Natural killer cell treated with Interleukin-12 subunit alpha and Interleukin-12 subunit beta and Interleukin-15 and Interleukin-18, amount 100 ng/mL, for 72 hours (primary cell): ENCODE data around the gene FUT3. TPM values are rescaled to one million over a fixed set of nuclear protein-coding genes. Genes with fewer than 3 reads are reported as not detected.

Experiments
- ATAC-seq, 2 donors: fragments of 150-1000 bp; cut with Tn5 transposase in 1 of 2; sonication (Bioruptor Pico), chemical (Tn5 transposase) in 1 of 2; 2 replicates each; pipeline ENCODE4 v1.10.0; 2021
- DNase-seq: peaks from one replicate; pipeline ENCODE4 v3.0.0; 2022; ENCODE audit warnings: low spot score
- H3K27ac Mint-ChIP-seq, 2 donors: 1 replicate in 1 of 2; 2 replicates in 1 of 2; pipeline ENCODE4 v1.8.0; 2022; ENCODE audit warnings: mixed read lengths in 2 of 2, mild to moderate bottlenecking in 1 of 2, moderate library complexity in 1 of 2
- H3K27me3 Mint-ChIP-seq, 2 donors: 1 replicate in 1 of 2; 2 replicates in 1 of 2; pipeline ENCODE4 v1.8.0; 2022; ENCODE audit warnings: mixed read lengths in 2 of 2
- H3K36me3 Mint-ChIP-seq: one replicate; pipeline ENCODE4 v1.8.0; 2022; ENCODE audit warnings: mixed read lengths
- H3K4me1 Mint-ChIP-seq, 2 donors: 1 replicate in 1 of 2; 2 replicates in 1 of 2; pipeline ENCODE4 v1.8.0; 2022; ENCODE audit warnings: low read depth in 2 of 2, mixed read lengths in 2 of 2, mild to moderate bottlenecking in 1 of 2
- H3K4me3 Mint-ChIP-seq: one replicate; pipeline ENCODE4 v1.8.0; 2022; ENCODE audit warnings: mixed read lengths
- H3K9me3 Mint-ChIP-seq: 2 replicates; pipeline ENCODE4 v1.8.0; 2022; ENCODE audit warnings: mixed read lengths
- total RNA-seq, 2 donors: library from RNA; stranded (reverse); gene quantifications; one replicate each; pipeline ENCODE4 v1.2.3, GENCODE V29; 2022

Gene FUT3
- total RNA-seq, 2 donors from 2014 or later, result not detected

DNA sequence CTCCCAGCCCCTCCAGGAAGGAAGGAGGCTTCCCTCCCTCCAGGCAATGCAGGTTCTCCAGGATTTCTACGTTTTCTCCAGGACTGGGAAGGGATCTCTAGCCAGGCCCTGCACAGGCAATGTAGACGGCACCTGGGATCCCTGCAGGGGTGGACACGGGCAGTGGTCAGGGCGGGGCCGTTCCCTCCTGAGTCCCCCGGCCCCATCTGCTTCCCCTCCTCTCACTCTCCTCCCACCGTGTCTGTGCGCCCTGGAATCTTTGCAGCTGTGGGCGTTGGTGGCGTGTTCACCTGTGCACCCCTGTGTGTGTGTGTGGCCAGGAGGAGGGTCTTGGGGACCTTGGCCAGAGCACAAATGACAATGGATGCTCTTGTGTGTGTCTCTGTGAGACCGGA, 36.4 kb downstream of the FUT3 start:
- Mint-ChIP-seq H3K27me3 (peaks cover 15 to 30% of the 10 kb centered on the region in 2 donors), H3K4me1 (no peaks in the 10 kb centered on the region), H3K36me3 (no peaks in the 10 kb centered on the region), H3K4me3 (no peak overlapping the region), H3K27ac (no peak overlapping the region), H3K9me3 (no peaks in the 10 kb centered on the region)
- ATAC-seq, result peak in 1 of 2 donors; percentile 53
- no peak for DNase-seq

DNA sequence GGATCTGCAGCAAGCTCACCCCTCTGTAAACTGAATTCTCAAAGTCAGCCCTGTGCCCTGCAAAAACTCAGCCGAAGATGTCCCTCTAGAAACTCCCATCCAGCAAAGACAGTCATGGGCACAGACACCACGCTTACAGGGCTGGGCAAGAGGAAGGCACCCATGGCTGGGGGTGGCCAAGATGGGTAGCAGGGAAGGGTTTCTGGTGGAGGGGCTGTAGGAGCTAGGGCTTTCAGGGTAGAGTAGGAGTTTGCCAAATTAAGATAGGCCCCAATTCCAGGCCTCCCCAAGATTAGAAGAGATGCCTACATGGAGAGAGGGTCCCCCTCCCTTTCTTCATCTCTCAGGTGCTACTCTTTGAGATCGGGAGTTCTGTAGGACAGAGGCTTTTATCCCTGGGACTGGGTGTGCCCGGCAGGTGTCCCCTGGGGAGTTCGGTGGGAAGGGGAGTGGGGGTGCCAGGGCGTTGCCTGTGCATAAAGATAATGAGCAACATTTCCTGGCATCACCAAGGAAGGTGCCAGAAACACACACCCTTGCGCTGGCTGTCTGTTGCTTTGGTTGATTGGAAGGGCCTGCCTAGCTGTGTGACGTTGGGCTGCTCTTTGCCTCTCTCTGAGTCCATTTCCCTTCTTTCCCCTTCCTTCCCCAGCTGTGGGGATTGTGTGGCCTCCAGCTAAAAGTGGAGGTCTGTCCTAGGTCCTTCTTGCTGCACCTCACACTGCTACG, 37.0 kb downstream of the FUT3 start:
- ATAC-seq (no peak), DNase-seq (no peak)
- Mint-ChIP-seq H3K27me3 (peaks cover 15 to 26% of the 10 kb centered on the region in 2 donors), H3K9me3 (no peaks in the 10 kb centered on the region), H3K4me1 (no peaks in the 10 kb centered on the region), H3K4me3 (no peak overlapping the region), H3K27ac (no peak overlapping the region), H3K36me3 (no peaks in the 10 kb centered on the region)

DNA sequence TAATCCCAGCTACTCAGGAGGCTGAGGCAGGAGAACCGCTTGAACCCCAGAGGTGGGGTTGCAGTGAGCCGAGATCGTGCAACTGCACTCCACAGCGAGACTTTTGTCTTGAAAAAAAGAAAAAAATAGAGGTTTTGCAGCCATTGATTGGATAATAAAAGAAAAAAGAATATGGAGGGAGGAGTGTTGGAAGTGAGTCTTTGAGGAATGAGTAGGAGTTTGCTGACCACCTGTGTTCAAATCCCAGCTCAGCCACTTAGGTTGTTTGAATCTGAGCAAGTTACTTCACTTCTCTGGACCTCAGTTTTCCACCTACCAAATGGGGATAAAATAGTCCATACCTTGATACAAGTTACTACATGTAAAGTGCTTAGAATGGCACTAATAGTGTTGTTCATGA, 40.1 kb downstream of the FUT3 start:
- Mint-ChIP-seq H3K27me3 (peaks cover 2 to 5% of the 10 kb centered on the region in 2 donors), H3K27ac (no peak overlapping the region), H3K9me3 (no peaks in the 10 kb centered on the region), H3K36me3 (no peaks in the 10 kb centered on the region), H3K4me3 (no peak overlapping the region), H3K4me1 (no peaks in the 10 kb centered on the region)
- DNase-seq (no peak), ATAC-seq (no peak)

DNA sequence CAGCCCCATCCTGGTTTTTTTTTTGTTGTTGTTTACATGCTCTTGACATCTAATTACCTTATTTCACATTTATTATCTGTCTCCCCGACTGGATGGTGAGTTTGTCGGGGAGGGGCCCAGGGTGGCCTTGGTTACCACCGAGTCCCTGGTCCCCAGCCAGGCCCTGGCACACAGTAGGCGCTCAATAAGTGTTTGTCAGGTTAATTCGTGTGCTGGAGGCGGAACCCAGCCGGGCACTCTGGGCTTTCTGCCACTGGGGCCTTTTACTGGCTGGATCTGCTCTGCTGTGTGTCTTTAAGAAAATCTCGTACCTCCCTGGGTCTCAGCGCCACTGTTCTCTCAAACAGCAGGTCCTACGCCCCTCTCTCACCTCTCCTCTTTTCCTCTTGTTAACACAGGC, 41.8 kb downstream of the FUT3 start:
- no peak for ATAC-seq
- Mint-ChIP-seq H3K9me3 (no peaks in the 10 kb centered on the region), H3K27me3 (peaks cover 0 to 5% of the 10 kb centered on the region in 2 donors), H3K36me3 (no peaks in the 10 kb centered on the region), H3K4me3 (no peak overlapping the region), H3K4me1 (peaks cover 0 to under 1% of the 10 kb centered on the region in 2 donors), H3K27ac (no peak overlapping the region)
- DNase-seq, result no peak

DNA sequence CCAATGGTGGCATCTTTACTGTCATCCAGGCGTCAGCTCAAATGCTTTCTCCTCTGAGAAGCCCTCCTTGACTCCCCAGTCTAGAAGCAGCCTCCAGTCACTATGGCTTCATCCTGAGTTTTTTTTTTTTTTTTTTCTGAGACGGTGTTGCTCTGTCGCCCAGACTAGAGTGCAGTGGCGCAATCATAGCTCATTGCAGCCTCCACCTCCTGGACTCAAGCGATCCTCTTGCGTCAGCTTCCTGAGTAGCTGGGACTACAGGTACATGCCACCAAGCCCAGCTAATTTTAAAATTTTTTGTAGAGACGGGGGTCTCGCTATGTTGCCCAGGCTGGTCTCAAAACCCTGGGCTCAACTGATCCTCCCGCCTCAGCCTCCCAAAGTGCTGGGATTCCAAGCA, 42.2 kb downstream of the FUT3 start:
- Mint-ChIP-seq H3K9me3 (no peaks in the 10 kb centered on the region), H3K27me3 (peaks cover 0 to 5% of the 10 kb centered on the region in 2 donors), H3K4me1 (peaks cover 4 to 5% of the 10 kb centered on the region in 2 donors), H3K27ac (no peak overlapping the region), H3K4me3 (no peak overlapping the region), H3K36me3 (no peaks in the 10 kb centered on the region)
- DNase-seq (no peak), ATAC-seq (no peak)

GRCh38 chr19:5808120-5808816, 43.0 kb downstream of the FUT3 start:
- DNase-seq (no peak), ATAC-seq (no peak)
- Mint-ChIP-seq H3K36me3 (no peaks in the 10 kb centered on the region), H3K27ac (no peak overlapping the region), H3K4me1 (peaks cover 10% of the 10 kb centered on the region in 2 donors), H3K27me3 (peaks cover 0 to 5% of the 10 kb centered on the region in 2 donors), H3K9me3 (no peaks in the 10 kb centered on the region), H3K4me3 (no peak overlapping the region)

GRCh38 chr19:5806905-5807304, 44.3 kb downstream of the FUT3 start:
- DNase-seq (no peak), ATAC-seq (no peak)
- Mint-ChIP-seq H3K27me3 (peaks cover 10 to 11% of the 10 kb centered on the region in 2 donors), H3K27ac (no peak overlapping the region), H3K4me3 (no peak overlapping the region), H3K36me3 (no peaks in the 10 kb centered on the region), H3K9me3 (no peaks in the 10 kb centered on the region), H3K4me1 (peaks cover 11 to 15% of the 10 kb centered on the region in 2 donors)

- Mint-ChIP-seq H3K27me3 (peaks cover 13 to 14% of the 10 kb centered on the region in 2 donors), H3K4me1 (peaks cover 14 to 17% of the 10 kb centered on the region in 2 donors), H3K9me3 (no peaks in the 10 kb centered on the region), H3K27ac (no peak overlapping the region), H3K4me3 (no peak overlapping the region), H3K36me3 (no peaks in the 10 kb centered on the region)
- no peak for ATAC-seq
- no peak for DNase-seq
Observed at GRCh38 chr19:5806133-5806489, 45.1 kb downstream of the FUT3 start.

DNA sequence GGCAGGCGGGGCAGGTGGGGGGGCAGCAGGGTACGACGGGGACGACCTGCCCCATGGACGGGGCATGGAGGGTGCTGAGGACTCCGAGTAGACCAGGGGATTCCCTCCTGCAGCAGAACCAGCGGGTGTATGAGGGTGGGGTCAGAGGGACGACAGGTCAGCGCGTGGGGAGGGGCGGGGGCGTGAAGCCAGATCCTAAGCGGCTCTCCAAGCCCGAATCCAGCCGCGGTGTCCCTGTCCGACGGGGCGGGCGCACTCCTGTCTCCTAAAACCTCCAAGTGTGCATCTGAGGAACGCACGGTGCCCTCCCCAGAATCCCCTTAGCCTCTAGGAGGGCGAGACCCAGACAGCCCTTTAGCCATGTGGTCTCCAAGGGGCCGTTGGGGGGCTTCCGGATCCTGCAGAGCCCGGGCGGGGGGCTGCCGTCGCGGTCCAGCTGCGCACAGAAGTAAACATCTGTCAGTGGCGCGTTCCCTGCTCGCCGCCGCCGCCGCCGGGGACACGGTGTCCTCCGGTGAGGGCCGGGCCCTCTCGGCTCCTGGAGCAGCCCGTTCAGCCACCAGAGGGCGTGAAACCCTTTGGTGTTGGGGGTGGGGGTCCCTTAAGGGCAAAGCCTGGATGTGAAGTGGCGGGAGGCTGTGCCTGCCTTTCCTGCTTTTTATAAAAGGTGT, 45.7 kb downstream of the FUT3 start:
- no peak overlapping the region for H3K27ac Mint-ChIP-seq
- DNase-seq (no peak), ATAC-seq (no peak)
- peaks cover 14% of the 10 kb centered on the region in 2 donors for H3K27me3 Mint-ChIP-seq
- no peaks in the 10 kb centered on the region for H3K36me3 Mint-ChIP-seq
- H3K9me3 Mint-ChIP-seq, result no peaks in the 10 kb centered on the region
- H3K4me3 Mint-ChIP-seq, result no peak overlapping the region
- H3K4me1 Mint-ChIP-seq, result peaks cover 14 to 17% of the 10 kb centered on the region in 2 donors

GRCh38 chr19:5804516-5805461, 46.5 kb downstream of the FUT3 start, which contains the start of gene NRTN:
Gene NRTN, plus strand, starts transcription at chr19:5805067. Its CDS starts 19,099 bp downstream, at chr19:5824166.
- Mint-ChIP-seq H3K4me1 (peaks cover 14 to 17% of the 10 kb centered on the region in 2 donors), H3K36me3 (no peaks in the 10 kb centered on the region), H3K4me3 (peak within 1 kb of the TSS; percentile 53), H3K27ac (no peak within 1 kb of the TSS), H3K9me3 (no peaks in the 10 kb centered on the region), H3K27me3 (peaks cover 14 to 16% of the 10 kb centered on the region in 2 donors)
- DNase-seq (no peak), ATAC-seq (peak; percentile 18 to 62)

DNA sequence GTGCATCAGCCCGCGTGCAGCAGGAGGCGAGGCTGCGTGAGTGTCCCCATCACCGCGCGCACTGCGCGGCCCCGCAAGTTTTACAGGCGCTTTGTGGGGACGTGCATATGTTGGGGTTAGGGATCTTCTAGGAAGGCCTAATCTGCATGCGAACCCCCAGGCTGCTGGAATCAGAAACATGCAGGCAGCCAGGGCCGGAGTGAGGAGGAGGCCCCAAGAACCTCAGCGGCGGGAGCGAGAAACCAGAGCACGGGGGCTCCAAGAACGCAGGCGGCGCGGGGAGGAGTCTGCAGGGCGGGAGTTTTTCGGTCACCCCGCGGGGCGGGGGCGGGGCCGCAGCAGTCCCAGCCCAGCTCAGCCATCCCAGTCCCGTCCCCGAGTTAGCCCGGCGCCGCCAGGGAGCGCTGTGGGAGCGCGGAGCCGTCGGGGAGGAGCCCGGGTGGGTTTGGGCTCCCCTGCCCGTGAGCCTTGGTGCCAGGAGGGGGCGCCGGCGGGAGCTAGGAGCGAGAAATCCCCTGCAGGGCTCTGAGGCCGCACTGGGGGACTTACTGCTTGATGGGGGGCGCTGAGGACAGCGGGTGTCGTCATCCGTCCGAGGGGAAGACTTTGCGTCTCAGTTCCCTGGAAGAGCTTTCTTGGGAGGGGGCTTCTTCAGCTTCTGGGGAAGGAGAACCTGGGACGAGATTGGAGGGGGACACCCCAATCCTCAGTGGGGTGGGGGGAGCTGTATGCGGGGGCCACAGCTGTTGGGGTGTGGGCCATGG, 47.3 kb downstream of the FUT3 start:
- Mint-ChIP-seq H3K4me1 (peaks cover 14 to 17% of the 10 kb centered on the region in 2 donors), H3K27ac (no peak overlapping the region), H3K4me3 (peak overlapping the region; percentile 53), H3K9me3 (no peaks in the 10 kb centered on the region), H3K36me3 (no peaks in the 10 kb centered on the region), H3K27me3 (peaks cover 22 to 23% of the 10 kb centered on the region in 2 donors)
- peak; percentile 95 to 96 for ATAC-seq
- peak; percentile 92 for DNase-seq

DNA sequence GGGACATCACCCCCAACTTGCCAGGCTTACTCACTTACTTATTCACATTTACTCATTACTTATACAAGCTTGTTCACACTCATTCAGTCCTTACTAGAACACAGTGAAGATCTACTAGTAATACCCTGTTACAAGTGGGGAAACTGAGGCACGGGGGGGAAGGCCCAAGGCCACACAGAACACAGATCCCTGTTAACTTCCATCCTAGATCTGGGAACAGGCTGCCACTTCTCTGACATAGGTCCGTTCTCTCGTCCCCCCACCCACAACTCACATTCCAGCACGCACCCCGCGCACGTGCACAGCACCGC, 47.9 kb downstream of the FUT3 start:
- peaks cover 24 to 26% of the 10 kb centered on the region in 2 donors for H3K27me3 Mint-ChIP-seq
- no peak overlapping the region for H3K27ac Mint-ChIP-seq
- H3K4me3 Mint-ChIP-seq, result peak overlapping the region; percentile 53

More for the DNA sequence above, 47.9 kb downstream of the FUT3 start:
- Mint-ChIP-seq H3K9me3 (no peaks in the 10 kb centered on the region), H3K36me3 (no peaks in the 10 kb centered on the region), H3K4me1 (peaks cover 14 to 17% of the 10 kb centered on the region in 2 donors)
- no peak for DNase-seq
- ATAC-seq, result no peak
